Measurements from ENCODE around the gene CDC25B. TPM values are rescaled to one million over a fixed set of nuclear protein-coding genes. Genes with fewer than 3 reads are reported as not detected.

The CDC25B gene
- total RNA-seq, 2 experiments from 2014 or later: 294 to 298 TPM

- peaks cover 36% of the 10 kb centered on the region for H3K4me1 Mint-ChIP-seq (ENCODE audit: low read depth)
- DNase-seq: no peak
- no peak overlapping the region for H3K4me3 Mint-ChIP-seq
- no peaks in the 10 kb centered on the region for H3K9me3 Mint-ChIP-seq (ENCODE audit: insufficient read depth)
- ATAC-seq: no peak
- peaks cover 23% of the 10 kb centered on the region for H3K27me3 Mint-ChIP-seq (ENCODE audit: low read depth)
- no peak overlapping the region for H3K27ac Mint-ChIP-seq
- ChIA-PET POLR2A (interaction anchor here (1.1 to 2.2 kb wide), 2 partner anchors 11 to 17 kb away, joined by 4 to 15 read pairs; partner anchors contain the start of gene ADISSP), CTCF (interaction anchor here (1.2 to 2.8 kb wide), 6 partner anchors 8 to 102 kb away, joined by 3 to 19 read pairs (median 6); partner anchors contain the start of genes ADISSP and AP5S1)
- H3K36me3 Mint-ChIP-seq (ENCODE audit: low read depth): peaks cover 14% of the 10 kb centered on the region
Measured at GRCh38 chr20:3778976-3779375, 17.1 kb upstream of the CDC25B start.

- POLR2A ChIA-PET: interaction anchor here (1.2 kb wide), 1 partner anchor 14 kb away, joined by 8 read pairs; the partner anchor contains the start of gene ADISSP
- CTCF ChIA-PET: interaction anchor here (0.9 to 1.8 kb wide), 4 partner anchors 13 to 70 kb away, joined by 3 to 14 read pairs (median 4); partner anchors contain the start of genes ADISSP and AP5S1
- Mint-ChIP-seq H3K9me3 (ENCODE audit: insufficient read depth) (no peaks in the 10 kb centered on the region), H3K4me3 (no peak within 1 kb of the TSS), H3K4me1 (ENCODE audit: low read depth) (peaks cover 50% of the 10 kb centered on the region), H3K27ac (no peak within 1 kb of the TSS), H3K27me3 (ENCODE audit: low read depth) (peaks cover 23% of the 10 kb centered on the region), H3K36me3 (ENCODE audit: low read depth) (peaks cover 22% of the 10 kb centered on the region)
- DNase-seq (peak; percentile 61), ATAC-seq (peak; percentile 32)
Measured at GRCh38 chr20:3781153-3781910, 14.8 kb upstream of the CDC25B start, which contains the start of gene SPEF1. Gene SPEF1 (minus strand): TSS chr20:3781448. CDS start chr20:3781287, 161 bp downstream.

GRCh38 chr20:3782597-3782996, 13.5 kb upstream of the CDC25B start:
- ATAC-seq (no peak), DNase-seq (no peak)
- ChIA-PET CTCF (interaction anchor here (1.1 kb wide), 1 partner anchor 31 kb away, joined by 3 read pairs; no protein-coding TSS in a partner anchor), POLR2A (no interaction called here)
- Mint-ChIP-seq H3K4me3 (no peak overlapping the region), H3K27ac (no peak overlapping the region), H3K4me1 (ENCODE audit: low read depth) (peaks cover 47% of the 10 kb centered on the region), H3K9me3 (ENCODE audit: insufficient read depth) (no peaks in the 10 kb centered on the region), H3K27me3 (ENCODE audit: low read depth) (peaks cover 15% of the 10 kb centered on the region), H3K36me3 (ENCODE audit: low read depth) (peaks cover 17% of the 10 kb centered on the region)

GRCh38 chr20:3783068-3783489, 13.0 kb upstream of the CDC25B start:
- Mint-ChIP-seq H3K36me3 (ENCODE audit: low read depth) (peaks cover 17% of the 10 kb centered on the region), H3K4me1 (ENCODE audit: low read depth) (peaks cover 49% of the 10 kb centered on the region), H3K4me3 (no peak overlapping the region), H3K27ac (peak overlapping the region; percentile 13), H3K9me3 (ENCODE audit: insufficient read depth) (no peaks in the 10 kb centered on the region), H3K27me3 (ENCODE audit: low read depth) (peaks cover 15% of the 10 kb centered on the region)
- ChIA-PET POLR2A (interaction anchor here (1.3 kb wide), 1 partner anchor 33 kb away, joined by 3 read pairs; no protein-coding TSS in a partner anchor), CTCF (interaction anchor here (1.1 to 9.6 kb wide), 2 partner anchors 30 to 36 kb away, joined by 3 to 126 read pairs; partner anchors contain the start of gene AP5S1)
- ATAC-seq (no peak), DNase-seq (no peak)

GRCh38 chr20:3783511-3784195, 12.5 kb upstream of the CDC25B start:
- H3K27ac Mint-ChIP-seq: peak overlapping the region; percentile 13
- ATAC-seq (no peak), DNase-seq (no peak)
- H3K36me3 Mint-ChIP-seq (ENCODE audit: low read depth): peaks cover 17% of the 10 kb centered on the region
- H3K4me1 Mint-ChIP-seq (ENCODE audit: low read depth): peaks cover 53% of the 10 kb centered on the region
- H3K4me3 Mint-ChIP-seq: no peak overlapping the region
- ChIA-PET POLR2A (interaction anchor here (0.9 to 1.3 kb wide), 2 partner anchors 12 to 32 kb away, joined by 3 to 5 read pairs; partner anchors contain the start of gene CDC25B), CTCF (interaction anchor here (9.6 kb wide), 1 partner anchor 35 kb away, joined by 126 read pairs; the partner anchor contains the start of gene AP5S1)
- H3K9me3 Mint-ChIP-seq (ENCODE audit: insufficient read depth): no peaks in the 10 kb centered on the region
- H3K27me3 Mint-ChIP-seq (ENCODE audit: low read depth): peaks cover 15% of the 10 kb centered on the region

GRCh38 chr20:3784216-3784853, 11.8 kb upstream of the CDC25B start:
- peaks cover 12% of the 10 kb centered on the region for H3K27me3 Mint-ChIP-seq (ENCODE audit: low read depth)
- H3K4me3 Mint-ChIP-seq: peak overlapping the region; percentile 49
- no peak for DNase-seq
- H3K9me3 Mint-ChIP-seq (ENCODE audit: insufficient read depth): no peaks in the 10 kb centered on the region
- peaks cover 58% of the 10 kb centered on the region for H3K4me1 Mint-ChIP-seq (ENCODE audit: low read depth)
- ATAC-seq: no peak
- H3K27ac Mint-ChIP-seq: peak overlapping the region; percentile 51
- POLR2A ChIA-PET: interaction anchor here (0.9 to 1.3 kb wide), 2 partner anchors 11 to 31 kb away, joined by 3 to 5 read pairs; partner anchors contain the start of gene CDC25B
- peaks cover 17% of the 10 kb centered on the region for H3K36me3 Mint-ChIP-seq (ENCODE audit: low read depth)
- CTCF ChIA-PET: interaction anchor here (9.6 kb wide), 1 partner anchor 34 kb away, joined by 126 read pairs; the partner anchor contains the start of gene AP5S1

GRCh38 chr20:3784863-3785239, 11.3 kb upstream of the CDC25B start:
- POLR2A ChIA-PET: interaction anchor here (0.9 to 1.2 kb wide), 2 partner anchors 9 to 11 kb away, joined by 3 to 5 read pairs; partner anchors contain the start of gene CDC25B
- ATAC-seq (no peak), DNase-seq (no peak)
- Mint-ChIP-seq H3K9me3 (ENCODE audit: insufficient read depth) (no peaks in the 10 kb centered on the region), H3K27ac (peak overlapping the region; percentile 51), H3K27me3 (ENCODE audit: low read depth) (peaks cover 7% of the 10 kb centered on the region), H3K36me3 (ENCODE audit: low read depth) (peaks cover 17% of the 10 kb centered on the region), H3K4me1 (ENCODE audit: low read depth) (peaks cover 58% of the 10 kb centered on the region), H3K4me3 (peak overlapping the region; percentile 49)
- CTCF ChIA-PET: interaction anchor here (9.6 kb wide), 1 partner anchor 34 kb away, joined by 126 read pairs; the partner anchor contains the start of gene AP5S1

- CTCF ChIA-PET: interaction anchor here (0.5 to 9.6 kb wide), 12 partner anchors 10 to 227 kb away, joined by 3 to 126 read pairs (median 5); partner anchors contain the start of genes ADISSP, AP5S1 and CDC25B
- peak overlapping the region; percentile 49 for H3K4me3 Mint-ChIP-seq
- H3K4me1 Mint-ChIP-seq (ENCODE audit: low read depth): peaks cover 57% of the 10 kb centered on the region
- no peak overlapping the region for H3K27ac Mint-ChIP-seq
- H3K36me3 Mint-ChIP-seq (ENCODE audit: low read depth): peaks cover 17% of the 10 kb centered on the region
- no peaks in the 10 kb centered on the region for H3K9me3 Mint-ChIP-seq (ENCODE audit: insufficient read depth)
- POLR2A ChIA-PET: interaction anchor here (0.6 to 4.5 kb wide), 7 partner anchors 8 to 35 kb away, joined by 3 to 44 read pairs (median 7); partner anchors contain the start of genes ADISSP, AP5S1 and CDC25B
- DNase-seq: no peak
- peaks cover 3% of the 10 kb centered on the region for H3K27me3 Mint-ChIP-seq (ENCODE audit: low read depth)
- no peak for ATAC-seq
Measured at GRCh38 chr20:3785240-3786125, 10.6 kb upstream of the CDC25B start.

- H3K27ac Mint-ChIP-seq: peak overlapping the region; percentile 85
- no peaks in the 10 kb centered on the region for H3K9me3 Mint-ChIP-seq (ENCODE audit: insufficient read depth)
- no peaks in the 10 kb centered on the region for H3K27me3 Mint-ChIP-seq (ENCODE audit: low read depth)
- peaks cover 51% of the 10 kb centered on the region for H3K4me1 Mint-ChIP-seq (ENCODE audit: low read depth)
- POLR2A ChIA-PET: interaction anchor here (0.6 to 4.5 kb wide), 11 partner anchors 8 to 69 kb away, joined by 3 to 44 read pairs (median 5); partner anchors contain the start of genes ADISSP, AP5S1 and CDC25B
- CTCF ChIA-PET: interaction anchor here (0.5 to 9.6 kb wide), 19 partner anchors 9 to 226 kb away, joined by 3 to 126 read pairs (median 3); partner anchors contain the start of genes ADISSP, AP5S1 and CDC25B
- ATAC-seq (peak; percentile 34), DNase-seq (peak; percentile 62)
- H3K36me3 Mint-ChIP-seq (ENCODE audit: low read depth): peaks cover 17% of the 10 kb centered on the region
- H3K4me3 Mint-ChIP-seq: peak overlapping the region; percentile 81
Measured at GRCh38 chr20:3786126-3786484, 10.0 kb upstream of the CDC25B start.
